GM23338 (cell line): ENCODE measurements around the gene MKLN1.

ENCODE experiments used
- CREB1 ChIP-seq: fragments of 250-450 bp; sonication (Bioruptor Pico); IDR thresholded peaks from 2 replicates; pipeline ENCODE4 v1.5.0; 2020; ENCODE audit warnings: low read depth, mild to moderate bottlenecking, moderate library complexity
- CTCF ChIP-seq, 2 experiments: fragments of 200-600 bp in 1 of 2; sonication (generic) in 1 of 2; conservative IDR thresholded peaks; 2 replicates each; pipeline versions ENCODE4 v1.5.1 to v1.6.1; 2016 to 2017; ENCODE audit warnings: antibody characterized with exemption in 2 of 2, low read depth in 2 of 2, mild to moderate bottlenecking in 2 of 2, moderate library complexity in 1 of 2
- NANOG ChIP-seq: IDR thresholded peaks from 2 replicates; pipeline ENCODE4 v1.6.1; 2016; ENCODE audit warnings: antibody characterized with exemption, borderline replicate concordance
- POLR2AphosphoS5 ChIP-seq: IDR thresholded peaks from 2 replicates; pipeline ENCODE4 v1.6.1; 2016; ENCODE audit warnings: antibody characterized with exemption, low read depth

- TF ChIP-seq CTCF (conservative IDR thresholded peaks at IDR 0.05; ENCODE audit: low read depth in 2 of 2) (no peak), POLR2AphosphoS5 (no peak), NANOG (no peak), CREB1 (CRISPR knock-in tag) (no peak)
Measured at GRCh38 chr7:131306777-131307176, 20.9 kb upstream of the MKLN1 start.
